GM23248 (cell line): ENCODE data around the gene TCF4. TPM values are rescaled to one million over a fixed set of nuclear protein-coding genes. Genes with fewer than 3 reads are reported as not detected.

ENCODE experiments used
- DNase-seq: peaks from one replicate; pipeline ENCODE4 v3.0.0-alpha.2; 2015
- H2AFZ ChIP-seq: fragments of 200-600 bp; sonication (generic); 2 replicates; pipeline ENCODE4 v1.6.1; 2016; ENCODE audit warnings: antibody characterized with exemption
- H3F3A ChIP-seq: fragments of 200-600 bp; sonication (generic); 2 replicates; pipeline ENCODE4 v1.6.1; 2016; ENCODE audit warnings: mild to moderate bottlenecking, antibody characterized with exemption, mixed run types; ENCODE audit not compliant: insufficient read depth
- H3K27ac ChIP-seq: fragments of 200-600 bp; sonication (generic); 2 replicates; pipeline ENCODE4 v1.5.1; 2016; ENCODE audit warnings: mild to moderate bottlenecking
- H3K27me3 ChIP-seq: fragments of 200-600 bp; sonication (generic); replicated peaks from 2 replicates; pipeline ENCODE4 v1.6.1; 2016; ENCODE audit warnings: mild to moderate bottlenecking; ENCODE audit not compliant: insufficient read depth
- H3K36me3 ChIP-seq: fragments of 200-600 bp; sonication (generic); 2 replicates; pipeline ENCODE4 v1.6.1; 2016; ENCODE audit warnings: low read depth, mild to moderate bottlenecking
- H3K4me1 ChIP-seq: fragments of 200-600 bp; sonication (generic); 2 replicates; pipeline ENCODE4 v1.6.1; 2016; ENCODE audit warnings: mild to moderate bottlenecking; ENCODE audit not compliant: insufficient read depth
- H3K4me2 ChIP-seq: fragments of 200-600 bp; sonication (generic); one replicate; pipeline ENCODE4 v1.6.1; 2016; ENCODE audit warnings: mild to moderate bottlenecking; ENCODE audit not compliant: unreplicated experiment
- H3K4me3 ChIP-seq: fragments of 200-600 bp; sonication (generic); 2 replicates; pipeline ENCODE4 v1.5.1; 2016; ENCODE audit warnings: mild to moderate bottlenecking
- H3K79me2 ChIP-seq: fragments of 200-600 bp; sonication (generic); 2 replicates; pipeline ENCODE4 v1.6.1; 2016; ENCODE audit warnings: mild to moderate bottlenecking; ENCODE audit not compliant: insufficient read depth
- H3K9ac ChIP-seq: fragments of 200-600 bp; sonication (generic); 2 replicates; pipeline ENCODE4 v1.6.1; 2016; ENCODE audit warnings: mild to moderate bottlenecking
- H3K9me2 ChIP-seq: fragments of 200-600 bp; sonication (generic); 2 replicates; pipeline ENCODE4 v1.6.1; 2016; ENCODE audit warnings: mixed run types, mild to moderate bottlenecking, moderate library complexity; ENCODE audit not compliant: insufficient read depth
- H3K9me3 ChIP-seq: fragments of 200-600 bp; sonication (generic); one replicate; pipeline ENCODE4 v1.6.1; 2017; ENCODE audit warnings: low read depth
- H4K20me1 ChIP-seq: fragments of 200-600 bp; sonication (generic); 2 replicates; pipeline ENCODE4 v1.6.0; 2016; ENCODE audit not compliant: insufficient read depth
- EZH2 ChIP-seq: fragments of 200-600 bp; sonication (generic); IDR thresholded peaks from 2 replicates; pipeline ENCODE4 v1.6.1; 2018; ENCODE audit warnings: antibody characterized with exemption, mild to moderate bottlenecking; ENCODE audit not compliant: insufficient read depth, poor library complexity, severe bottlenecking
- EZH2phosphoT487 ChIP-seq: fragments of 200-600 bp; sonication (generic); IDR thresholded peaks from 2 replicates; pipeline ENCODE4 v1.6.1; 2018; ENCODE audit warnings: antibody characterized with exemption, moderate library complexity, mild to moderate bottlenecking, low read depth; ENCODE audit not compliant: insufficient read depth
- WGBS, 2 experiments: methylation state at CpG; one replicate each; pipeline ENCODE4 v1.1.6; 2015 to 2017; ENCODE audit warnings: low lambda C conversion rate in 2 of 2, low coverage in 1 of 2; ENCODE audit errors: missing lambda C conversion rate in 2 of 2; 5-methylcytosine and 5-hydroxymethylcytosine counted together
- in situ Hi-C: fragments of 300-500 bp; cut with MboI; formaldehyde crosslinking; loops from 2 replicates; pipeline ENCODE4 v1.15.0; 2020
- polyA plus RNA-seq: library from polyadenylated mRNA; unstranded; fragments of >200 nt; fragmentation: Nextera tagmentation; extraction: Ambion mirVana; gene quantifications from 2 replicates; pipeline ENCODE4 v1.2.1, GENCODE V29; 2016
- total RNA-seq: library from RNA; depleted of rRNA; stranded (reverse); fragments of >200 nt; shearing (Covaris generic); gene quantifications from 2 replicates; pipeline ENCODE4 v1.2.3, GENCODE V29; 2014

Gene TCF4
- total and polyA plus RNA-seq, 2 experiments from 2014 or later = 54.5 to 59.3 TPM

DNA sequence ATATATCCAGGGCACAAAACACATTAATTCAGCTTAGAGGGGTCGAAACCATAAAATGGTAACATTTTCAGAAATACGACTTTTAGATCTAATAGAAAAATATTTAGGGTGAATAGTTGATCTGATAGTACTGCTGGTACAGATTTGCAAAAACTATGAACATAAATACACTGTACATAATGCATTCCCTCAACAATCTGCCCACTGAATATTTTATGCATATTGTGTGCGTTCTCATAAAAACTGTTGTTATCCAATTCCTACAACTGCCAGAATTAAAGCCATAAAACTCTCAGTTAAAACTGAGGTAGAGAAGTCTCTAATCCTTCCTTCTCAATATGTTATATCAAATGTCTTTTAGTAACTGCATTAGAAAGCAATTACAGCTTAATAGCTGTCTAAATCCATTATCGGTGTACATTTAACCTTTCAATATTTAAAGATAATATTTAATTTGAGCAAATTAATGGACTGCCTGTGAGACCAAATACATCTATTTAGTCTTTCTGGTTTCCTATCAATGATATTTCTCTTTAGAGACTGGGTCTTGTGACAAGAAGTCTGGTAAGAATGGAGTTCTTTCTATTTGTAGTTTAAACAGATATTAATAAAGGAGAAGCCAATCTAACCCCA, 32.5 kb downstream of the TCF4 start:
- Histone ChIP-seq H3F3A (no peaks in the 10 kb centered on the region), H3K4me2 (no peak overlapping the region), H2AFZ (no peak overlapping the region), H3K79me2 (peaks cover 96% of the 10 kb centered on the region), H3K9me2 (no peaks in the 10 kb centered on the region), H3K4me1 (no peaks in the 10 kb centered on the region), H3K36me3 (0 out of 2 replicates have a peak, but pooled peaks cover 2% of the 10 kb centered on the region), H3K9ac (no peak overlapping the region), H3K4me3 (no peak overlapping the region), H3K27me3 (no peaks in the 10 kb centered on the region), H3K9me3 (no peaks in the 10 kb centered on the region), H4K20me1 (no peaks in the 10 kb centered on the region), H3K27ac (no peak overlapping the region)
- 97 to 98% methylated on average over 4 of the region's 4 CpGs for WGBS, 2 experiments
- DNase-seq = no peak
- TF ChIP-seq EZH2 (no peak), EZH2phosphoT487 (no peak)
- in situ Hi-C loops = no loop called here

DNA sequence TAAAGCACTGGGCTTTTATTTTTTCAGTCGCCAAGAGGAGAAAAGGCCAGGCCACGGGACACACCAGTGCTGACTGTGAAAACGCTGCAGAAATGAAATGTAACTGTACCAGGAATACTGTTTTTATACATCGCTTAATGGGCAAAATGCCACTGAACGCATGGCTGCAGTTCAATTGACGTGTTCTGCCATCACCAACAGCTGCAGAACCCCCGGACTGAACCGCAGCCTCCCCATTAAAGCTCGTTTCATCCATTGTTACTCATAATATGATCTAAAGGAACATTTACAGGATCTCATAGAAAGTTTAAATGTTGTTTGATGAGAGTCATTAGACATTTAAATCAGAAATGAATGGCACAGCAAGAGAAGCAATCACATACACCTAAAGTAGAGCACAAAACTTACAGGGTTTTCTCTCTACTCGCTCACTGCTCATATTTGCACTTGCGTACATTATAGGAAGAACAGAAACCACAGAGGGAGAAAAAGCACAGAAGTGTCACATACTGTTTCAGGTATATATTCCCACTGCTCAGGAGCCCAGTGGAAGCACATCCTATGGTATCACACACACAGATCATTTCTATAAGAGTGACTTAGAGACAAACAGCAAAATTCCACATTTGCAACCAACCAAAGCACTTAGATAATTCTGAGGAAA, 35.3 kb downstream of the TCF4 start:
- Histone ChIP-seq H3K27ac (no peak overlapping the region), H3K4me2 (no peak overlapping the region), H2AFZ (no peak overlapping the region), H3F3A (peaks cover 9% of the 10 kb centered on the region), H3K79me2 (peaks cover 96% of the 10 kb centered on the region), H3K9me3 (no peaks in the 10 kb centered on the region), H3K36me3 (0 out of 2 replicates have a peak, but pooled peaks cover 2% of the 10 kb centered on the region), H4K20me1 (no peaks in the 10 kb centered on the region), H3K4me3 (no peak overlapping the region), H3K9ac (no peak overlapping the region), H3K4me1 (0 out of 2 replicates have a peak, but pooled peaks cover 2% of the 10 kb centered on the region), H3K9me2 (no peaks in the 10 kb centered on the region), H3K27me3 (no peaks in the 10 kb centered on the region)
- WGBS, 2 experiments = 86 to 87% methylated on average over 11 of the region's 11 CpGs
- no peak for TF ChIP-seq EZH2
- TF ChIP-seq EZH2phosphoT487 = no peak
- no peak for DNase-seq
- in situ Hi-C loops = no loop called here

DNA sequence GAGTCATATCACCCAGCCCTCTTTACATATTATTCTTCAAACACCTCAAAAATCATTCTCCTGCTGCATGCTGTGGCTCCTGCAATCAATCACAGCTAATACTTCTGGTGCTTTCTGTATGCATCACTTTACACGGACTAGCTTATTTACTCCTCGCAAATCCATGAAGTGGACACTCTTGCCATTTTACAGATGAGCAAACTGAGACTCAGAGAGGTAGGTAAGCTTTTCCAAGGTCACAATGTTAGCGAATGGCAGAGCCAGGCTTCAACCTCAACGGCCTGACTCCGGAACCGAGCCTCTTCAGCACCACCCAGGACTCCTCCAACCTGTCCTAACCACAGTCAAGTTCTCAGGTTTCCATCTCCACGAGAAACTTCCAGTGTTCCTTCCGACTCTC, 36.8 kb downstream of the TCF4 start:
- Histone ChIP-seq H3K9me2 (no peaks in the 10 kb centered on the region), H4K20me1 (no peaks in the 10 kb centered on the region), H3K4me1 (peaks cover 13% of the 10 kb centered on the region; the same call in 1 of the 2 replicates), H3K4me3 (no peak overlapping the region), H3K9me3 (no peaks in the 10 kb centered on the region), H3K36me3 (0 out of 2 replicates have a peak, but pooled peaks cover 2% of the 10 kb centered on the region), H3K27ac (no peak overlapping the region), H3K4me2 (no peak overlapping the region), H3K27me3 (no peaks in the 10 kb centered on the region), H2AFZ (no peak overlapping the region), H3K9ac (no peak overlapping the region), H3F3A (peaks cover 23% of the 10 kb centered on the region), H3K79me2 (peaks cover 94% of the 10 kb centered on the region)
- no peak for DNase-seq
- TF ChIP-seq EZH2phosphoT487 (no peak), EZH2 (no peak)
- 94% methylated on average over 8 of the region's 8 CpGs for WGBS, 2 experiments
- in situ Hi-C loops = no loop called here

DNA sequence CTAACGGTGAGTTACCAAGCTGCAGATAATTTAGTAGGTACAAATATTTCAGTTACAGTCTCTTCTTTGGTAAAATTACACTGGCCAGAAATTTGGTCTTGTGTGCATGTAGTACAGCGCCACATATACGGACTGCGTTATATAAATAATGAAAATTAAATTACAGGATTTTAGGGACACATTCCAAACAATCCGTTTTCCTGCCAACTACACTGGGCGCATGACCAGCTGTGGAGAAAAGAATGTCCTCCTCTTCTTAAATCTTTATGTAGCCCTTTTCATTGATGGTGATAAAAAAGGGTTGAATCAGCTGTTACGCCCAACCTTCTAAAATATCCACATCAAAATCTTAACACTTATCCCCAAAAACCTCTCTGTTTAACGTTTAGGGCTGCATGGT, 37.5 kb downstream of the TCF4 start:
- H3K9me3 ChIP-seq = no peaks in the 10 kb centered on the region
- no peaks in the 10 kb centered on the region for H3K27me3 ChIP-seq
- no peaks in the 10 kb centered on the region for H3K36me3 ChIP-seq
- WGBS, 2 experiments = 78 to 79% methylated on average over 8 of the region's 8 CpGs
- no peaks in the 10 kb centered on the region for H4K20me1 ChIP-seq
- H3K4me2 ChIP-seq = no peak overlapping the region
- peaks cover 23% of the 10 kb centered on the region for H3F3A ChIP-seq
- no peak overlapping the region for H3K9ac ChIP-seq
- H3K4me1 ChIP-seq = peaks cover 13% of the 10 kb centered on the region; the same call in 1 of the 2 replicates
- no peak for TF ChIP-seq EZH2
- TF ChIP-seq EZH2phosphoT487 = no peak
- no peak overlapping the region for H3K27ac ChIP-seq
- in situ Hi-C loops = no loop called here
- H3K79me2 ChIP-seq = peaks cover 95% of the 10 kb centered on the region
- DNase-seq = no peak
- H3K4me3 ChIP-seq = no peak overlapping the region
- H2AFZ ChIP-seq = no peak overlapping the region
- no peaks in the 10 kb centered on the region for H3K9me2 ChIP-seq
